ENCODE measurements around the gene MROH2A.

Gene MROH2A

DNA sequence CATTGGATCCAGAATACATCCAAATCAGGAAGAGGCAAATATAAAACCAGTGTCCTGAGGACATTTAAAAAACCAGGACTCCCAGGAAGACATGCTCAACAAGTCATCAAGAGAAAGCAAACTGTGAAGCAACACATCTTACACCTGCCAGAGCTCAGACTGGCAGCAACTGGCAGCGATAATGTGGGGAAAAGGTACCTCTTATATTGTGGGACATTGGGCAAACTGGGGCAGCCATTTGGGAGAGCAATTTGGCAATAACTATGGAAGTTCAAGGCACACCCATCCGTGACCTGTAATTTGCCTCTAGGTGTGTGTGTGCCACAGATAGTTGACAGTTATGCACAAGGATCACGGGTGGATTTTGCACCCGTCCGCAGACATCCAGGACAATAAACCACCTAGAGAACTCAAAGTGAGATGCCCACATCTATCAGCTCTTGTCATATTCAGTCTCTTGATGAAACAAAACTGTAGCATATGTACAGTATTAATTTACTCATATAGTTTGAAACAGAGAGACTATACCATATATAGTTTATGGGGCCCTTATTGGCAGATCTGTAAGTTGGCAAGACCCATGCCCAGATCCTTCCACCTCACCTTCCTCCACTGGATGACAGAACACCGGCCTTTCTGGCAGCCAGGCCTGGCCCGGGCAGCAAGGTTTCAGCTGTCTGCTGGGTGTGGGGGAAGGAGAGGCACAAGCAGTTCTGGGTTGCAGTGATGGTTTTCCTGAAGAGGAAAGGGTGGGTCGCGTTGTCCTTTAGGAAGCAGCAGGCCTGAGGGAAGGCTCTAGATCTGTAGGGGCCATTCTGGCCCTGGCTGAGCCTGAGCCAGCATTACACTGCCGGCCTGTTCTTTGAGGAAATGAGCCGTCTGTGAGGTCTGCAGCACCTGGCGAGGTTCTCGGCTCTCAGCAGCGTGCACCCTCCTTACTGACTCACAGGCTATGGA is 57.4 kb downstream of the MROH2A start:
- H3K4me1 ChIP-seq: peaks cover 36% of the 10 kb centered on the region
- peaks cover 61% of the 10 kb centered on the region for H3K36me3 ChIP-seq
- H3K9me3 ChIP-seq: no peaks in the 10 kb centered on the region
- no peak for DNase-seq
- H3K27me3 ChIP-seq: no peaks in the 10 kb centered on the region
- TF ChIP-seq CTCF (IDR thresholded peaks at IDR 0.05; ENCODE audit: low read depth, low read length): no peak
- no peak overlapping the region for H3K4me3 ChIP-seq (ENCODE audit: low read depth, low read length)

- TF ChIP-seq CTCF (IDR thresholded peaks at IDR 0.05; ENCODE audit: low read depth, low read length): no peak
- Histone ChIP-seq H3K27me3 (no peaks in the 10 kb centered on the region), H3K4me3 (ENCODE audit: low read depth, low read length) (no peak overlapping the region), H3K36me3 (peaks cover 69% of the 10 kb centered on the region), H3K4me1 (peaks cover 27% of the 10 kb centered on the region), H3K9me3 (no peaks in the 10 kb centered on the region)
- DNase-seq: no peak
These were observed 58.2 kb downstream of the MROH2A start for GRCh38 chr2:233836359-233836758.

- Histone ChIP-seq H3K9me3 (no peaks in the 10 kb centered on the region), H3K27me3 (no peaks in the 10 kb centered on the region), H3K36me3 (peaks cover 83% of the 10 kb centered on the region), H3K4me3 (ENCODE audit: low read depth, low read length) (no peak overlapping the region), H3K4me1 (peaks cover 18% of the 10 kb centered on the region)
- TF ChIP-seq CTCF (IDR thresholded peaks at IDR 0.05; ENCODE audit: low read depth, low read length): no peak
- DNase-seq: no peak
These were observed 59.6 kb downstream of the MROH2A start for GRCh38 chr2:233837694-233838229.

DNA sequence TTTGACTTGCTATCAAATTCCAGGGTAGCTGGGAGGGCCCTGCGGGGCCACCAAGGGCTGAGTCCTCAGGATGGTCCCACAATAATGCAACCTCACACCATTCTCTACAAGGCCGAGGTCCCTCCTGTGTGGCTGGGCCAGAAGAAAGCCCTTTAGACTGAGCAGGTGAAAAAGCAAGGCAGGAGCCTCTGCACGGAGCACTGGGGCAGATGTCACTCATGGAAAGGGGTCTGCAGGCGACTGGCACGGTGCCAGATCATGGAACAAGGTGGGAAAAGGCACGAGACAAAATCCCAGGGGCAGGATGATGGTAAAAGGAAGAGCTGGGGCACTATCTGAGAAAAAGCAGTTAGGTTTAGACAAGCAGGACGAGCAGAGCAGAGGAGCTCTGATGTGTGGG is 60.1 kb downstream of the MROH2A start:
- H3K36me3 ChIP-seq: peaks cover 88% of the 10 kb centered on the region
- no peak overlapping the region for H3K4me3 ChIP-seq (ENCODE audit: low read depth, low read length)
- TF ChIP-seq CTCF (IDR thresholded peaks at IDR 0.05; ENCODE audit: low read depth, low read length): no peak

GRCh38 chr2:233838726-233839446 is 60.8 kb downstream of the MROH2A start:
- Histone ChIP-seq H3K36me3 (peaks cover 95% of the 10 kb centered on the region), H3K4me1 (peaks cover 10% of the 10 kb centered on the region; the same call in 1 of the 2 replicates), H3K4me3 (ENCODE audit: low read depth, low read length) (no peak overlapping the region), H3K27me3 (no peaks in the 10 kb centered on the region), H3K9me3 (no peaks in the 10 kb centered on the region)
- DNase-seq: no peak
- no peak for TF ChIP-seq CTCF (IDR thresholded peaks at IDR 0.05; ENCODE audit: low read depth, low read length)

More for the DNA sequence above, 60.1 kb downstream of the MROH2A start:
- no peaks in the 10 kb centered on the region for H3K27me3 ChIP-seq
- peak; percentile 41 for DNase-seq
- peaks cover 14% of the 10 kb centered on the region for H3K4me1 ChIP-seq
- no peaks in the 10 kb centered on the region for H3K9me3 ChIP-seq

All from BE2C (cell line).